GM18519 (cell line): ENCODE measurements around the gene PLA2G15.
"Not testable (repeated sequence)": the region's sequence is repeated elsewhere in the genome, so short reads cannot be mapped to it uniquely, and the experiment has no call there.

Source experiments
- ATAC-seq: cut with Tn5 transposase; IDR thresholded peaks from one replicate; pipeline ENCODE4 v1.9.1; 2021; ENCODE audit warnings: mild to moderate bottlenecking, moderate library complexity; ENCODE audit not compliant: unreplicated experiment, low FRiP score

PLA2G15 gene

DNA sequence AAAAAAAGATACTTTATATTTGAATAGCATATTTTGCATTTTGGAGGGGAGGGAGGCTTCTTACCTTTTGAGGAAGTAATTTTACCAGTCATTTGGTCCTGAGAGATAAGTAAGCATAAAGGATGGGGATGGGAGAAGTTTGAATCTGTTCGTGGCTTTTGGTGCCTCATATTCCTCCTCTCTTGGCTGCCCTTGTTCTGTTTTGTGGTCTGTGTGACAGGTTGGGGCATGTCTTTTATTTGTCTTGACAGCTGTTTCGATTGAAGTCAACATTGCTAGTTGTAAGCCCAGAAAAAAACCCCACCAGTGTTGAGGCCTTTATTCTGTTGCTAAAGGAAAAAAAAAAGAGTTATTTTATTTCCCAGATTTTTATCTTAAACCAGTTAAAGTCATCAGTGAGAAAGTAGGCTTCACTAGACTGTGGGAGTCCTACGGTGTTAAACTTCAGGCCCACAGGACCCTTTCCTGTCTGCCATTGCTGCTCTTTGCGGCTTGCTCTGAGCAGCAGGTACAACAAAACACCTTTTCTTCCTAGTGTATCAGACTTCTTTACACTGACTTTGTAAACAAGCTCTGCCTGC is 30.5 kb downstream of the PLA2G15 start:
- peak; percentile 40 for ATAC-seq

DNA sequence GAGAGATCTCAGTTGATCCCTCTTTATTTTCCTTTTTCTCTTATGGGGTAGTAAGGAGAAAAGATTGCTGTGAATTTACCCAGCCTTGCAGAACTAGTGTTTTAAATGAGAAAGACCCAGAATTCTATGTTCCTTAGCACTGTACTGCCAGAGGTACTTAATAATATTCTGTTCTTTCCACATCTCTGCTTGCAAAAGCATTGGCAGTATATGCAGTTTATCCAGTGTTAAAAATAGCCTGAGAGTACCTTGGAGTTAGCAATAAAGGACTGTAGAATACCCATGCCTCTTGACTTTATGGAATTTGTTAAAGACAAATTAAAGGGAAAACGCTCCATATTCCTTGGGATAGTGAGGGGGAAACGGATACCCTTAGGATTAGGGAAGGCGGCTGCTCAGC is 31.1 kb downstream of the PLA2G15 start:
- ATAC-seq = no peak

GRCh38 chr16:68279726-68280558 is 34.8 kb downstream of the PLA2G15 start:
- ATAC-seq = no peak

GRCh38 chr16:68281368-68282063 is 36.3 kb downstream of the PLA2G15 start:
- no peak for ATAC-seq

- ATAC-seq = no peak
Observed at GRCh38 chr16:68282064-68282452, 36.9 kb downstream of the PLA2G15 start.

GRCh38 chr16:68283346-68283745 is 38.2 kb downstream of the PLA2G15 start:
- no peak for ATAC-seq

DNA sequence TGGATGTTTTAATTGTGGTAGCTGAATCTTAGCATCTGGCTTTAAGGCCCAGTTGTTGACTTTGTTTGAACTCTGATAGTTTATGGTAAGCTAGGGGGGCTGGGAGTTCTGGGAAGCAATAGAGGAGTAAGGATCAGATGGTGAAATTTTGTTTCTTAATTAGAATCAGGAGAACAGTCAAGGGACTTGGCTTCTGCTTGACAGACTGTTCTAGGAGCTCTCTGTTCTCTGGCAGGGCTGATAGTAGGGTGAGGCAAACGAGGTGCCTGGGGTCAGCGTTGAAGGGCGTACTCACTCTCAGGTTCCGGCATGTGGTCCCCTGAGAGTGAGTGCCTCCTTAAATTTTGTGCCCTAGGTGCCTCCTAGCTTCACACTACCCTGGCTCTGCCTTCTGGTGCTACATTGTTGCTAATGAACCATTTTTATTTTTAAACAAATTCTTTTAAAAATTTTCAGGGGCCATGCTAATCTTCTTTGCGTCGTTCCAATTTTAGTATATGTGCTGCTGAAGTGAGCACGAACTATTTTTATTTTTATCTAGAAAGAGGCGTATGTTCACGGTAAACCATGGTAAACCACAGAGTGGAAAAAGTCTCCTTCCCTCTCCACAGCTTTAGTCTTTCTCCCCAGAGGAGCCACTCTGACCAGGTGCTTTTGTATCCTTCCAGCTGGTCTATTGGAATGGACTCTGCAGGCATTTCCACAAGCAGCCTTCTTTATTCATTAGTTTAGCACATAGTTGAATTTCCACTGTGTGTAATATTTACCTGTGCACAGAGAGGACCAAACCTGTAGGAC is 38.8 kb downstream of the PLA2G15 start:
- ATAC-seq = no peak

DNA sequence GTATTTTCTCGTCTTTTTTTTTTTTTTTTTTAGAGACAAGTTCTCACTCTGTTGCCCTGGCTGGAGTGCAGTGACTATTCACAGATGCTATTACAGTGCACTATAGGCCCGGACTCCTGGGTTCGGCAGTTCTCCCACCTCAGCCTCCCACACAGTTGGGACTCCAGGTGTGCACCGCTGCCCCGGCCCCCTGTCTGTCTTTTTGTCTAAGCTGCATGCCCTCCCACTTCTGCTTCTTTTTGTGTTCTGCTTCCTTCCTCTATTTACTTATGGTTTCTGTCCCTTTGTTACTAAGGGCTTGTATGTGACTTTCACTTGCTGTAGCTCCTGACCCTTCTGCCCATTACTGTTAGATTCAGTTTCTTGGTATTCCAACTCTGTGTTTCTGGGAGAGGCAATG is 39.7 kb downstream of the PLA2G15 start:
- ATAC-seq = peak; percentile 35

- ATAC-seq = no peak
Observed at GRCh38 chr16:68285683-68286082, 40.5 kb downstream of the PLA2G15 start.

DNA sequence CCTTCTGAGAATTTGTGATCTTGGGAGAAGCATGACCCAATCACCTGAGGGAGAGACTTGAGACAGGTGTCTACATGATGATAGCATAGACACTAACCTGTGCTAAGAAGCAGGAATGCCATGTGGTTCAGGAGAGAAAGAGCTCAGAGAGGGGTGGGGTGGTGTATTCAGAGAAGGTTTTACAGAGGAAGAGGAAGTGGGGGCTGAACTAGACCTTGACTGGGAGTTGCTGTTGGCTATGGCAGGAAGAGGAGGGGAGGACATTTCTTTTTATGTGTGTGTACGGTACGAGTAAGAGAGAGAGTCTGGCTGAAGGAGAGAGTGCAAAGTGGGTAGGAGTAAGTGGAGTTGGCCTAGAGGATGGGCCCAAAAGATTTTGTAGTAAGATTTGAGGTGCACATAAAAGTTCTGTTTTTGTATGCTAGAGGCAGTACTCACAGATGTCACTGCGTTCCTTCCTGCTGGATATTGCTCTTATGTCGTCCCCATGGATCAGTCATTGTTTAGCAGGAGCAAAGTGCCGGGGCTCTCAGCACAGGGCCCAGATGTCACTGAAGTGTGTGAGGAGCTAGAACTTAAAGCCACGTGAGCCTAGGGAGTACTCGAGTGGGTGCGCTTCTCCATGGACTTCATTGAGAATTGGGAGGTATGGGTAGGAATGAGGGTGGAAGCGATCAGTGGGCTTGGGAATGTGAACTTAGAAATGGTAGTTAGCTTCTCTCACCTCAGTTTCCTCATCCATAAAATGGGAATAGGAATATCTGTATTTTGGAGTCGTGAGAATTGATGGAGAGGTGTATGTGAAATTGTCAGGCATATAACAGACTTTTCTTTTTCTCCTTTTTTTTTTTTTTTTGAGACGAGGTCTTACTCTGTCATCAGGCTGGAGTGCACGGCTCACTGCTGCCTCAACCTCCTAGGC is 41.2 kb downstream of the PLA2G15 start:
- ATAC-seq = no peak

- no peak for ATAC-seq
Observed at GRCh38 chr16:68287276-68288251, 42.4 kb downstream of the PLA2G15 start.

DNA sequence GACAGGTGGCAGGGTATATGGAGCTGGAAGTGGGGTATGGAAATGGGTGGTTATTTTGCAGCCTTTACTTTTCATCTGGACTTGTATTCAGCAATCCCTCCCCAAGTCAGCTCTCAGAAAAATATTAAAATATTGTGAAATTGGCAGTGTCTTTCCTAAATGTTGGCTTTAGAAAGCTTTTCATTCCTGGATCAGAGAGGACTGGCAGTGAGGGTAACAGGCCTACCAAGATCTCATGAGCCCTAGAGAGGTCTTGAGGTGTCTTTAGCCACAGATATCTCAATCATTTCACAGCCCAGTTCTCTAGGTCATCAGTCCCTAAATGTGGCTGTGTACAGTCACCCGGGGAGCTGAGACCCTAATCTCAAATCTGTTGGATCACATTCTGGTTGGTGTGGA is 43.1 kb downstream of the PLA2G15 start:
- ATAC-seq = no peak

DNA sequence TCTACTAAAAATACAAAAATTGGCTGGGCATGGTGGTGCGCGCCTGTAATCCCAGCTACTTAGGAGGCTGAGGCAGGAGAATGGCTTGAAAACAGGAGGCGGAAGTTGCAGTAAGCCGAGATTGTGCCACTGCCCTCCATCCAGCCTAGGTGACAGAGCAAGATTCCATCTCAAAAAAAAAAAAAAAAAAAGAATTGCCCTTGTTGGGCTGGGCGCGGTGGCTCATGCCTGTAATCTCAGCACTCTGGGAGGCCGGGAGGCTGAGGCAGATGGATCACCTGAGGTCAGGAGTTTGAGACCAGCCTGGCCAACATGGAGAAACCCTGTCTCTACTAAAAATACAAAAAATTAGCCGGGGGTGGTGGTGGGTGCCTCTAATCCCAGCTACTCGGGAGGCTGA is 43.6 kb downstream of the PLA2G15 start:
- not testable (repeated sequence) for ATAC-seq

DNA sequence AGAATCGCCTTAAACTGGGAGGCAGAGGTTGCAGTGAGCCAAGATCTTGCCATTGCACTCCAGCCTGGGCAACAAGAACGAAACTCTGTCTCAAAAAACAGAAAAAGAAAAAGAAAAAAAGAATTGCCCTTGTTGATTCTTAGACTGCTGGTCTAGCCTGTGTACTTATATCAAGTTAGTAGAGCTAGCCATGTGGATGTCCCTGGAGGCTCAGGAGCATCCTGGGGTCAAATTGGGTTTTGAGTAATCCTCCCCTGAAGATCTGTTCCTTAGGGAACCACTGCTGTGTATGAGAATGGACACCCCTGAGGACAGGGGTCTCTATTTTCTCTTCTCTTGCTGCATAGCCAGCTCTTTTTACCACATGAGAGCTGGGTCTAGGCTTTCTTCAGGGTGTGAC is 44.0 kb downstream of the PLA2G15 start:
- ATAC-seq = no peak

GRCh38 chr16:68289621-68290329 is 44.6 kb downstream of the PLA2G15 start:
- ATAC-seq = peak; percentile 70

DNA sequence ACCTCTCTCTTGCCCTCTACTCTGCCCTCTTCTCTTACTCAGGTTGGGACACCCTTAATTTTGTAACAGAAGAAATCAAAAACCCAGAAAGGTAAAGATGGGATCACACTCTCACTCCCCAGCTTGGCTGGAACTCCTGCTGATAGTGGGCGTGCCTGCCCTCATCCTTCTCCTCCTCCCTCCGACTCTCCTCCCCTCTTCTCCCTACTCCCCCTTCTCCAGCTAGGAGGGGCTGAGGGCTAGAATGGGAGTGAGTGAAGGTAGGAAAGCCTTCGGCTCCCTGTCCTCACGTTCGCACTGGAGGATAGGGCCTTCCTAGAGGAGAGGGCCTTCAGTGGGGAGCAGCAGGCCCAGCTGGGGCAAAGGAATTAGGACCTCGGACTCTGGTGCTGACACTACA is 45.3 kb downstream of the PLA2G15 start:
- ATAC-seq = no peak

GRCh38 chr16:68291227-68291626 is 46.1 kb downstream of the PLA2G15 start:
- ATAC-seq = no peak

DNA sequence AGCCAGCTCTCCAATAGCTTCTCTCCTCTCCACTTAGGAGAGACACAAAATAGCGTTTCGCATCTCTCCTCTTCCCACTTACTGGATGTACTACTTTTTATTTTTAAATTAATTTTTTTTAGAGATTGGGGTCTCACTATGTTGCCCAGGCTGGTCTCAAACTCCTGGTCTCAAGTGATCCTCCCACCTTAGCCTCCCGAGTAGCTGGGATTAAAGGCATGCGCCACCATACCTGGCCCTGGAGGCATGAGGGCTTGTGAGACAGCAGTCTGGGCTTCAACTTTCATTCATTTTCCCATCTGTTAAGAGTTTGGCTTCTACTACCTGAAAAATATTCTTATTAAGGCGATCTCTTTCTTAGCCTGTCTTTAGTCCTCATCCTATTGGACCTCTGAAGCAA is 47.3 kb downstream of the PLA2G15 start:
- ATAC-seq = no peak
